ENCODE data around the gene GDPD5.

GRCh38 chr11:75481922-75482606, 43.7 kb downstream of the GDPD5 start:
- TF ChIP-seq CTCF (conservative IDR thresholded peaks at IDR 0.05 in 1 of 2, IDR thresholded peaks at IDR 0.05 in 1 of 2; ENCODE audit: low read depth in 1 of 2, low read length in 2 of 2), result no peak
- no peak for TF ChIP-seq EZH2 (IDR thresholded peaks at IDR 0.05; ENCODE audit: low read length, missing control alignments)

Data from fibroblast of lung (primary cell).